H9 (cell line): ENCODE measurements around the gene OFD1. TPM values are rescaled to one million over a fixed set of nuclear protein-coding genes. Genes with fewer than 3 reads are reported as not detected.

ENCODE experiments used
- DNase-seq: peaks from one replicate; pipeline ENCODE4 v3.0.0-alpha.2; 2017
- H2AFZ ChIP-seq: one replicate; pipeline ENCODE4 v1.6.1; 2013; ENCODE audit warnings: mild to moderate bottlenecking, low read length, control low read depth, moderate library complexity
- H2AK5ac ChIP-seq: 2 replicates; pipeline ENCODE4 v1.6.1; 2013; ENCODE audit warnings: low read length, control low read depth, mixed read lengths; ENCODE audit not compliant: insufficient read length
- H2BK120ac ChIP-seq: one replicate; pipeline ENCODE4 v1.6.1; 2013; ENCODE audit warnings: low read depth, mild to moderate bottlenecking, low read length, control low read depth, inconsistent platforms; ENCODE audit not compliant: poor library complexity, severe bottlenecking
- H2BK12ac ChIP-seq: 2 replicates; pipeline ENCODE4 v1.6.1; 2013; ENCODE audit warnings: low read length, control low read depth, mixed read lengths, low read depth; ENCODE audit not compliant: insufficient read length
- H2BK15ac ChIP-seq: 2 replicates; pipeline ENCODE4 v1.6.1; 2013; ENCODE audit warnings: low read depth, low read length, control low read depth
- H2BK20ac ChIP-seq: one replicate; pipeline ENCODE4 v1.6.1; 2013; ENCODE audit warnings: low read depth, mild to moderate bottlenecking, low read length, control low read depth, inconsistent platforms; ENCODE audit not compliant: poor library complexity, severe bottlenecking
- H2BK5ac ChIP-seq: 2 replicates; pipeline ENCODE4 v1.6.1; 2013; ENCODE audit warnings: low read length, control low read depth, mixed read lengths; ENCODE audit not compliant: insufficient read length
- H3K14ac ChIP-seq: 2 replicates; pipeline ENCODE4 v1.6.1; 2013; ENCODE audit warnings: low read length, control low read depth; ENCODE audit not compliant: insufficient read depth
- H3K18ac ChIP-seq: 2 replicates; pipeline ENCODE4 v1.6.1; 2013; ENCODE audit warnings: low read depth, mild to moderate bottlenecking, mixed read lengths, low read length, control low read depth; ENCODE audit not compliant: insufficient read length
- H3K23ac ChIP-seq: 2 replicates; pipeline ENCODE4 v1.6.1; 2013; ENCODE audit warnings: low read length, control low read depth, mixed read lengths, low read depth; ENCODE audit not compliant: insufficient read length
- H3K23me2 ChIP-seq: 2 replicates; pipeline ENCODE4 v1.6.1; 2013; ENCODE audit warnings: low read depth, mild to moderate bottlenecking, mixed read lengths, low read length, control low read depth; ENCODE audit not compliant: insufficient read length, poor library complexity, severe bottlenecking
- H3K27ac ChIP-seq: 2 replicates; pipeline ENCODE4 v1.5.1; 2013; ENCODE audit warnings: low read length, control low read depth, mixed read lengths, low read depth; ENCODE audit not compliant: insufficient read length
- H3K27me3 ChIP-seq: 2 replicates; pipeline ENCODE4 v1.6.1; 2013; ENCODE audit warnings: low read length, control low read depth, inconsistent platforms; ENCODE audit not compliant: insufficient read depth
- H3K4ac ChIP-seq: 2 replicates; pipeline ENCODE4 v1.6.1; 2013; ENCODE audit warnings: low read depth, mild to moderate bottlenecking, control low read depth, inconsistent platforms, low read length, moderate library complexity
- H3K4me1 ChIP-seq: 2 replicates; pipeline ENCODE4 v1.6.1; 2013; ENCODE audit warnings: low read length, control low read depth, inconsistent platforms; ENCODE audit not compliant: insufficient read depth
- H3K4me2 ChIP-seq: 2 replicates; pipeline ENCODE4 v1.6.1; 2013; ENCODE audit warnings: low read length, control low read depth, mixed read lengths; ENCODE audit not compliant: insufficient read length, insufficient read depth
- H3K56ac ChIP-seq: 2 replicates; pipeline ENCODE4 v1.6.1; 2013; ENCODE audit warnings: low read depth, mild to moderate bottlenecking, mixed read lengths, low read length, control low read depth; ENCODE audit not compliant: insufficient read length
- H3K79me1 ChIP-seq: 2 replicates; pipeline ENCODE4 v1.6.1; 2013; ENCODE audit warnings: low read depth, mild to moderate bottlenecking, moderate library complexity, low read length, control low read depth, inconsistent platforms; ENCODE audit not compliant: insufficient read depth, poor library complexity, severe bottlenecking
- H3K79me2 ChIP-seq: 2 replicates; pipeline ENCODE4 v1.6.1; 2013; ENCODE audit warnings: low read length, control low read depth, inconsistent platforms; ENCODE audit not compliant: insufficient read depth
- H3K9ac ChIP-seq: 2 replicates; pipeline ENCODE4 v1.6.1; 2013; ENCODE audit warnings: low read length, control low read depth, mixed read lengths; ENCODE audit not compliant: insufficient read length; ENCODE audit errors: extremely low read depth
- H3K9me3 ChIP-seq: one replicate; pipeline ENCODE4 v1.6.1; 2013; ENCODE audit warnings: low read depth, low read length, inconsistent platforms; ENCODE audit not compliant: control insufficient read depth
- H3T11ph ChIP-seq: one replicate; pipeline ENCODE4 v1.6.1; 2013; ENCODE audit warnings: mild to moderate bottlenecking, low read length, control low read depth, inconsistent platforms
- H4K20me1 ChIP-seq: one replicate; pipeline ENCODE4 v1.6.1; 2013; ENCODE audit not compliant: control insufficient read depth, insufficient read length, insufficient read depth
- H4K5ac ChIP-seq: 2 replicates; pipeline ENCODE4 v1.6.1; 2013; ENCODE audit warnings: low read depth, mild to moderate bottlenecking, mixed read lengths, low read length, control low read depth; ENCODE audit not compliant: insufficient read length
- H4K8ac ChIP-seq: replicated peaks from 2 replicates; pipeline ENCODE4 v1.6.1; 2013; ENCODE audit warnings: low read length, control low read depth, mixed read lengths, low read depth; ENCODE audit not compliant: insufficient read length
- H4K91ac ChIP-seq: 2 replicates; pipeline ENCODE4 v1.6.1; 2013; ENCODE audit warnings: low read depth, mild to moderate bottlenecking, moderate library complexity, mixed read lengths, low read length, control low read depth; ENCODE audit not compliant: insufficient read length
- H3K27ac Mint-ChIP-seq, 3 experiments: 2 replicates in 2 of 3; 3 replicates in 1 of 3; pipeline ENCODE4 v1.8.0; 2020 to 2021; ENCODE audit warnings: mixed read lengths in 3 of 3, mild to moderate bottlenecking in 1 of 3, moderate library complexity in 1 of 3
- H3K27me3 Mint-ChIP-seq: 2 replicates; pipeline ENCODE4 v1.8.0; 2021; ENCODE audit warnings: low read depth, mild to moderate bottlenecking, moderate library complexity, mixed read lengths
- H3K36me3 Mint-ChIP-seq, 3 experiments: 2 replicates in 2 of 3; 3 replicates in 1 of 3; pipeline ENCODE4 v1.8.0; 2020 to 2021; ENCODE audit warnings: low read depth in 3 of 3, mixed read lengths in 3 of 3; ENCODE audit not compliant: insufficient read depth in 1 of 3
- H3K4me1 Mint-ChIP-seq, 2 experiments: 2 replicates each; pipeline ENCODE4 v1.8.0; 2020; ENCODE audit warnings: mixed read lengths in 2 of 2
- H3K4me3 Mint-ChIP-seq, 2 experiments: 2 replicates in 1 of 2; 3 replicates in 1 of 2; pipeline ENCODE4 v1.8.0; 2020 to 2021; ENCODE audit warnings: mild to moderate bottlenecking in 2 of 2, mixed read lengths in 2 of 2, moderate library complexity in 1 of 2
- H3K9me3 Mint-ChIP-seq, 2 experiments: 2 replicates in 1 of 2; 3 replicates in 1 of 2; pipeline ENCODE4 v1.8.0; 2020; ENCODE audit warnings: mild to moderate bottlenecking in 2 of 2, mixed read lengths in 2 of 2, moderate library complexity in 1 of 2
- WGBS: extraction: QIAGEN DNeasy Blood & Tissue Kit; methylation state at CpG from one replicate; pipeline ENCODE4 v1.1.7; 2013; ENCODE audit warnings: missing lambda C conversion rate, low lambda C conversion rate, mixed read lengths; ENCODE audit not compliant: insufficient read length; ENCODE audit errors: extremely low coverage; 5-methylcytosine and 5-hydroxymethylcytosine counted together
- total RNA-seq: library from RNA; stranded (reverse); gene quantifications from 2 replicates; pipeline ENCODE4 v1.2.1, GENCODE V29; 2021
- TF ChIP-seq, protein P1 (sequence below): fragments of 200-600 bp; sonication (generic); conservative IDR thresholded peaks from 3 replicates; pipeline ENCODE4 v1.8.0; 2021; ENCODE audit warnings: antibody characterized with exemption, mild to moderate bottlenecking

OFD1 gene
- total RNA-seq, 1 experiment from 2014 or later = 36.0 TPM

- H3K14ac ChIP-seq = no peak overlapping the region
- no peak overlapping the region for H2BK5ac ChIP-seq
- H3K4ac ChIP-seq = no peak overlapping the region
- no peak for DNase-seq
- no peak overlapping the region for H2AK5ac ChIP-seq
- H3K4me2 ChIP-seq = no peak overlapping the region
- no peak overlapping the region for H3K18ac ChIP-seq
- Mint-ChIP-seq H3K4me1 (peaks cover 16 to 18% of the 10 kb centered on the region in 2 experiments), H3K27ac (peak overlapping the region; percentile 21 to 54 (median 53); a peak in 4 of 7 replicates), H3K9me3 (peaks cover 25 to 30% of the 10 kb centered on the region in 2 experiments), H3K27me3 (no peaks in the 10 kb centered on the region; the same call in 1 of the 2 replicates), H3K4me3 (no peak overlapping the region), H3K36me3 (peaks cover 0 to 14% (median 2%) of the 10 kb centered on the region in 3 experiments; a peak in 3 of 7 replicates)
- no peaks in the 10 kb centered on the region; the same call in 1 of the 2 replicates for H3K4me1 ChIP-seq
- H3K27me3 ChIP-seq = no peaks in the 10 kb centered on the region
- no peak overlapping the region for H4K8ac ChIP-seq
- no peak overlapping the region for H3K23ac ChIP-seq
- no peaks in the 10 kb centered on the region for H4K20me1 ChIP-seq
- H3K23me2 ChIP-seq = no peaks in the 10 kb centered on the region
- H2BK12ac ChIP-seq = no peak overlapping the region
- H3K79me2 ChIP-seq = peaks cover 14% of the 10 kb centered on the region
- no peak overlapping the region for H3K56ac ChIP-seq
- no peak overlapping the region for H2AFZ ChIP-seq
- no peak overlapping the region for H2BK120ac ChIP-seq
- H3K79me1 ChIP-seq = peaks cover 4% of the 10 kb centered on the region
- no peak overlapping the region for H3K27ac ChIP-seq
- H4K91ac ChIP-seq = no peak overlapping the region
- H4K5ac ChIP-seq = no peak overlapping the region
- H2BK20ac ChIP-seq = no peak overlapping the region
- WGBS = no CpG with 5 or more reads among the region's 5 CpGs
- H3K9me3 ChIP-seq = no peaks in the 10 kb centered on the region
- no peak overlapping the region for H2BK15ac ChIP-seq
- TF ChIP-seq, protein P1, sequence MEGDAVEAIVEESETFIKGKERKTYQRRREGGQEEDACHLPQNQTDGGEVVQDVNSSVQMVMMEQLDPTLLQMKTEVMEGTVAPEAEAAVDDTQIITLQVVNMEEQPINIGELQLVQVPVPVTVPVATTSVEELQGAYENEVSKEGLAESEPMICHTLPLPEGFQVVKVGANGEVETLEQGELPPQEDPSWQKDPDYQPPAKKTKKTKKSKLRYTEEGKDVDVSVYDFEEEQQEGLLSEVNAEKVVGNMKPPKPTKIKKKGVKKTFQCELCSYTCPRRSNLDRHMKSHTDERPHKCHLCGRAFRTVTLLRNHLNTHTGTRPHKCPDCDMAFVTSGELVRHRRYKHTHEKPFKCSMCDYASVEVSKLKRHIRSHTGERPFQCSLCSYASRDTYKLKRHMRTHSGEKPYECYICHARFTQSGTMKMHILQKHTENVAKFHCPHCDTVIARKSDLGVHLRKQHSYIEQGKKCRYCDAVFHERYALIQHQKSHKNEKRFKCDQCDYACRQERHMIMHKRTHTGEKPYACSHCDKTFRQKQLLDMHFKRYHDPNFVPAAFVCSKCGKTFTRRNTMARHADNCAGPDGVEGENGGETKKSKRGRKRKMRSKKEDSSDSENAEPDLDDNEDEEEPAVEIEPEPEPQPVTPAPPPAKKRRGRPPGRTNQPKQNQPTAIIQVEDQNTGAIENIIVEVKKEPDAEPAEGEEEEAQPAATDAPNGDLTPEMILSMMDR = no peak
- H3T11ph ChIP-seq = no peak overlapping the region
- H3K9ac ChIP-seq = no peak overlapping the region
Observed at GRCh38 chrX:13702111-13702789, 32.3 kb upstream of the OFD1 start.
